ENCODE data around the gene PID1.

Gene PID1

DNA sequence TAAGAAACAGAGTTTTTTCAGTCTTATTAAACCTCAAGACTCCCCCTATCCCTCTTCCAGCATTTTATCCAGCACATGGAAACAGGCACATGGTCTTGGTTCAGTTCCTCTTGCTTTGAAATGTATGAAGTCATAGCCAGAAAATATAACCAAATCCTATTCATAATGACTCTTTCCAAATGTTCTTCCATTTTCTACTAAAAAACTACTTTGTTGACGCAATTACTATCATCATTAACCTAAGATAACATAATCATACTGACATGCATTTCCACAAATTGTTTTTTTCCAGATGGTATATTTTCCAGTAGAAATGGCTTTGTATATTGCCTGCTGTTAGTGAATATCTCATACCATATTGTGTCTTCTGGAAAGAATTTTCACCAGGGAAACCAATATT lies 261.3 kb downstream of the PID1 start:
- DNase-seq (ENCODE audit: low spot score), result no peak

DNA sequence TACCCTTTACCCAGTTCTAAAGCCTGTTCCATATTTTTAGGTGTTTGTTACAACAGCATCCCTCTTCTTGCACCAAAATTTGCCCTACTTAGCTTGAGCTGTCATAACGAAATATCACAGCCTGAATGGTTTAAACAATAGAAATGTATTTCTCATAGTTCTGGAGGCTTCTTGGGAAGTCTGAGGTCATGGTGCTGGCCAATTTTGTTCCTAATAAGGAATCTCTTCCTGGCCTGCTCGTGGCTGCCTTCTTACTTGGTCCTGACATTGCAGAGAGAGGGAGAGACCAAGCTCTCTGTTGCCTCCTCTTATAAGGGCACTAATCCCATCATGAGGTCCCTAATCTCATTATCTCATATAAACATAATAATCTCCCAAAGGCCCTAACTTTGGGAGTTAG lies 267.8 kb downstream of the PID1 start:
- DNase-seq (ENCODE audit: low spot score), result no peak

DNA sequence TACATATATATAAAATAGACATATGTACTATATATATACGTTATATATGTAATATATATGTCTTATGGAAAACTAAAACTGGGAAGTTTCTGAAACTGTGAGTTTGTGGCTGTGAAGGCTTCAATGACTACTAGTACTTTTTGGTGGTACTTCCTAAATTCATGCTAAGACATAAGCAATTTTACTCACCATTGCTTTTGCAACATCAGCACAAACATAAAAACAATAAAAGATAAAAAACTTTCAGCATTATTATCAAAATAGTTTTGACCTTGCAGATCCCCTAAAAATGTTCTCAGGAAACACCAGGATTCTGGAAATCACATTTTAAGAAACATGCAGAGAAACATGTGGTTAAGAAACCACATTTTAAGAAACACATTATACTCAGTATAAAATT lies 269.9 kb downstream of the PID1 start:
- no peak for DNase-seq (ENCODE audit: low spot score)

DNA sequence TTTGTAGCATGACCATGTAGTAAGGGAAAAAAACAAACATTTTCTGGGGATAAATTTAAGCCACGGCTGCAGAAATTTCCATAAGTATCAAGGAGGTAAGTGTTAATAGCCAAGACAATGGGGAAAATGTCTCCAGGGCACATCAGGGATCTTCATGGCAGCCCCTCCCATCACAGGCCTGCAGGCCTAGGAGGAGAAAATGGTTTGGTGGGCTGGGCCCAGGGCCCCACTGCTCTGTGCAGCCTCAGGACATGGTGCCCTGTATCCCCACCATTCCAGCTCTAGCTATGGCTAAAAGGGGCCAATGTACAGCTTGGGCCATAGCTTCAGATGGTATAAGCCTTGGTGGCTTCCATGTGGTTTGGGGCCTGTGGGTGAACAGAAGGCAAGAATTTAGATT lies 271.8 kb downstream of the PID1 start:
- DNase-seq (ENCODE audit: low spot score), result no peak

DNA sequence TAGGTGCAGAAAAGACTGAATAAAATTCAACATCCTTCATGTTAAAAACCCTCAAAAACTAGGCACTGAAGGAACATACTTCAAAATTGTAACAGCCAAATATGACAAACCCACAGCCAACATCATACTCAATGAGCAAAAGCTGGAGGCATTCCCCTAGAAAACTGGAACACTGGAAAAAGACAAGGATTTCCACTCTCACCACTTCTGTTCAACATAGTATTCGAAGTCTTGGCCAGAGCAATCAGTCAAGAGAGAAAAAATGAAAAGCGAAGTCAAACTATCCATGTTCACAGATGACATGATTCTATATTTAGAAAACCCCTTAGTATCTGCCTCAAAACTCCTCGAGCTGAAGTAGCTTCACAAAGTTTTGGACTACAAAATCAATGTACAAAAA lies 282.3 kb downstream of the PID1 start:
- DNase-seq (ENCODE audit: low spot score), result no peak

DNA sequence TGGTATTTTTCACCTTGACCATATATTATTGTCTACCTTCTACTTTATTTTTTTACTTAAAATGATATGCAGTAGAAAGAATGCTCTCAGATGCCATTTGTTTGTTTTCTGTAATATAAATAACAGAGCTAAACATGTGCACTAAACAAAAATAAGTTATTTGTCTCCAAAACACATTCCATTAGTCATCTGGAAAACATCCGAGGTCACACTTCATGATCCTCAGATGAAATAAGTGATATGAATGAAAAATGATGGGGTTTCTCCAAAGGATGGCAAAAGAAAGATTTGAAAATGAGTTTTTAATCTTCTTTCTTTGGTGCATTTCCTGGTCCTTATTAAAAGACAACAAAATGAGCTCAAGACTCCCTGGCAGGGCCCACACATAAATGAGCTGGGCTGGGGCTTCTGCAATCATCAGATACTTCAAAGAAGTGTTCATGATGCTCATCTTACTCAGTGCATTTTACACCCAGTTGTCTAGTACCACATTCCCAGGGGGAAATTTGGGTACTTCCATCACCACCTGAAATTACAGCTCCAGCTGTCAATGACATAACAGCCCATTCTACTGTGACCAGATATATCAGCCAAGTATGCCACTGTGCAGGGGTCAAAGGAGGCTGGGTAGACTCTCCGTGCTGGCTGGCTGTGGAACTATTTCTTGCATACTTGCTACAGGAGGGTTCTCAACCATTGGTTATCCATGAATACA lies 283.5 kb downstream of the PID1 start:
- no peak for DNase-seq (ENCODE audit: low spot score)

DNA sequence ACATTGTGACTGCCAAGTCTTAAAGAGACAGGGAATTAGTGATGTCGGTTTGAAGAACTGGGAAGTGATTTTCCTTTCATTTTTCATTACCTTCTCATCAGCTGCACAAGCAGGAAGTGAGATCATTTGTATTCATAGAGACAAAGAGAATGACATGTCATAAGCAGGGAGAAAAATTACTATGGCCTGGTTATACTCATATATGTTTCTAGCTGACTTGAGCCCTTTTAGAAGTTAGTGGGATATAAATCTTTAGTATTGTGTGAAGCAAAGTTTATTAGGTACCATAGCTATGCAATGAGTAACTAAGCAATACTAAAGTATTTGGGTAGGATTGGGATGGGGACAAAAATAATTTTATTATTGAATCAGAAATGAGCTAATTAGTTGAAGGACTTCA lies 284.1 kb downstream of the PID1 start:
- no peak for DNase-seq (ENCODE audit: low spot score)

DNA sequence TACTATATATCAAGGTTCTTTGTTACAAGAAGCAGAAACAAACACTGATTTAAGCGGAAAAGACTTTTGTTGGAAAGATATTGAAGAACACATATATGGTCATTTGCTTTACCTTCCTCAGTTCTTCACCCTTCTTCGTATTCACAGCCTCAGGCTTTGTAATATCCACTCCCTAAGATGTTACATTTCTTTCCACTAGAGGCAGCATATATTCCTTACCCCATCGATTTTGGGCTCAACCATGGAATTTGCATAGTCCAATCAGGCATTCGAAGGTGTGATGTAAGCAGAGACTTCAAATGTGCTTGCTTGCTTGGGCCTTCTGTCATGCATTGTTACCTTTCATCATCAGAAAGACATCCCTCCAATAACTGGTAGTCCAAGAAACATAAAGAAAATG lies 287.4 kb downstream of the PID1 start:
- no peak for DNase-seq (ENCODE audit: low spot score)

DNA sequence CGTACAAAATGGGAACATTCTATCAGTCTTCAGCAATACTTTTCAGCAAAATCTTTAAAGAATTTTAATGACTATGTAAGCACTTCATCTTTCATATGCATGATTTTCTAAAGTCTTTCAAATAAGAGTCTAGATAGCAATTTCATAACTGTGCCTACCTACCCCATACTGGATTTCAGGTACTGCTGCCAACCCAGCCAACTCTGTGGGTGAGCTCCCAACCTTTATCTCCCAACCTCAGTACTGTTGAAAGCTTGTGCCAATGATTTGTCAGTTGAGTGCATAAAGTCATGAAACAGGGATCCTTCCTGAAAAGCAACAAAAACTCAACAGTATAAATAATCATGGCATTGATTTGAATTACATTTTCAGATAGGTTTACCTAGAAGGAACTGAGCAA lies 296.9 kb downstream of the PID1 start:
- no peak for DNase-seq (ENCODE audit: low spot score)

All from ecto neural progenitor cell (in vitro differentiated cells).